ENCODE results near the gene OR6K6. TPM values are rescaled to one million over a fixed set of nuclear protein-coding genes. Genes with fewer than 3 reads are reported as not detected.

OR6K6 gene, protein sequence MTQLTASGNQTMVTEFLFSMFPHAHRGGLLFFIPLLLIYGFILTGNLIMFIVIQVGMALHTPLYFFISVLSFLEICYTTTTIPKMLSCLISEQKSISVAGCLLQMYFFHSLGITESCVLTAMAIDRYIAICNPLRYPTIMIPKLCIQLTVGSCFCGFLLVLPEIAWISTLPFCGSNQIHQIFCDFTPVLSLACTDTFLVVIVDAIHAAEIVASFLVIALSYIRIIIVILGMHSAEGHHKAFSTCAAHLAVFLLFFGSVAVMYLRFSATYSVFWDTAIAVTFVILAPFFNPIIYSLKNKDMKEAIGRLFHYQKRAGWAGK
- not detected for polyA plus RNA-seq (ENCODE audit: insufficient read length in 3 of 3)
- long read RNA-seq, donor 1: 0 reads
- long read RNA-seq, donor 2: 0 reads
- long read RNA-seq, donor 3: 0 reads
- long read RNA-seq, donor 4: 0 reads
- long read RNA-seq, donor 5: 0 reads
- long read RNA-seq, donor 6: 0 reads
- long read RNA-seq, donor 7: 0 reads
- long read RNA-seq, donor 8: 0 reads
- long read RNA-seq, donor 9: 0 reads
- long read RNA-seq, donor 10: 0 reads
- long read RNA-seq, donor 11: 0 reads
- long read RNA-seq, donor 12: 0 reads
- long read RNA-seq, donor 13: 0 reads
- long read RNA-seq, donor 14: 0 reads
- long read RNA-seq, donor 15: 0 reads
- long read RNA-seq, donor 16: 0 reads

DNA sequence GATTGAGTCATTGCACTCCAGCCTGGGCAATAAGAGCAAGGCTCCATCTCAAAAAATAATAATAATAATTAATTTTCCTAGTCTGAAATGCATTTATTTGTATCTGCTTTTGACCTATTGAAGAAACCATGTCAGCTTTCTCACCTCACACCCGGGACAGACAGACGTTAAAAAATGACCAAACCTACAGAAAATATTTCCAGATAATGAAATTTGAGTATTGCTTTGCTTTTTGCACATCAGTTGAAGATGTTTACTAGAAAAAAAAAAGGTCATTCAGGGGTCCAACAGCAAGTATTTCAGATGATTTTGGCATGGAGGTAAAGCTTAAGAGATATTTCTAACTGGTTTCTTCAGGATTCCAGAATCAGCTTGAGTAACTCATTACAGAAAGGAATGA lies at the start of gene OR6K6:
Gene OR6K6, plus strand, starts transcription at position 301 of the 400 bp plus-strand sequence. CDS start 168 bp downstream, outside the sequence.
- DNase-seq: no peak

- DNase-seq: no peak
These were observed 48.4 kb upstream of the OR6K6 start for GRCh38 chr1:158706096-158706495.

DNA sequence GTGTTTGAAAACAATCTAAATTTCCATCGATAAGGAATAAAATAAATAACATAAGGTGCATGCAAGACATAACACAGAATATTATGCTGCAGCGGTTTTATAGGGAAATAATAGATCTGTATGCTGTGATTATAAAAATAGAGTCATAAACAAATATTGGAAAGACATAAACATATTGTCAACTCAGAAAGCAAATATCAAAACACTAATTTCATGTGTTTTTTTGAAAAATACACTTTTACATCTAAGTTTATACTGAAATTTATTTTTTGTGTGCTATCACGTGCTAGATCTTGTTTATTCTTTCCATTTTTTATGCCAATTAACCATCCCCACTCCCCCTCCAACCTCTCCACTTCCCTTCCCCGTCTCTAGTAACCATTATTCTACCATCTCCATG lies 43.4 kb upstream of the OR6K6 start:
- no peak for DNase-seq

DNA sequence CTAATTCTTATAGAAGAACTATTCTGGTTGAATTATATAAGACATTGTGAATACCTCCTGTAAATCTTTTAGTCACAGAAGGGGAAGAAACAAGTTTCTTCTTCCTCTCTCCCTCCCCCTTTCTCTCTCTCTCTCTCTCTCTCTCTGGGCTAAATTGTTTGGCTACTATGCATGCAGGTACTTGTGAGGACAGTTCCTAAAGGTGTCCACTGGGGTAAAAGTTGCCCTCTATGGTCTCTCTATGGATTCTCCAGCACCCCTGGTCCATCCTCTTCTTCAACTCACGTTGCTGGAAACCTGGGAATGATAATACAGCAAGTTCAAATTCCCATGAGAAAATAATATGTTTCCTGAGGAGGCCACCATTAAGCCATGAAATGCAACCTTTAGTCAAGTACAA lies 39.8 kb upstream of the OR6K6 start:
- DNase-seq: no peak

GRCh38 chr1:158716335-158716734 lies 38.2 kb upstream of the OR6K6 start:
- no peak for DNase-seq

- DNase-seq: no peak
These were observed 37.2 kb upstream of the OR6K6 start for GRCh38 chr1:158717344-158717743.

DNA sequence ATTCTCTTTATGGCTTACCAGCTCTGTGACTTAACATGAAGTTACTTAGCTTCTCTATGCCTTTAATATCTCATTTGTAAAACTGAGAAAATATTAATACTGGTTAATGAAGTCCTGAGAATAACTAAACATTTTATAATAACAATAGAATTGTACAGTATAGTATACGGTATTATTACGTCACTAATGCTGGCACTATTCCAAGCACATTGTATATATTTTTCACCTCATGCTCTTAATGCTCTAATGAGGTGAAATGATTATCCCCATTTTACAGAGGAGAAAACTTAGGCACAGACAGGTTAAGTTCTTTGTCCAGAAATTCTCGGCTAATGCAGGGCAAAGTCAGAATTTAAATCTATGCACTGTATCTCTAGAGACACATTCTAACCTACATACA lies 34.9 kb upstream of the OR6K6 start:
- no peak for DNase-seq

GRCh38 chr1:158720620-158721019 lies 33.9 kb upstream of the OR6K6 start, which contains the start of gene OR6K3:
OR6K3 (minus strand) TSS chr1:158720720; CDS start chr1:158718115, 2,605 bp downstream.
- no peak for DNase-seq

DNA sequence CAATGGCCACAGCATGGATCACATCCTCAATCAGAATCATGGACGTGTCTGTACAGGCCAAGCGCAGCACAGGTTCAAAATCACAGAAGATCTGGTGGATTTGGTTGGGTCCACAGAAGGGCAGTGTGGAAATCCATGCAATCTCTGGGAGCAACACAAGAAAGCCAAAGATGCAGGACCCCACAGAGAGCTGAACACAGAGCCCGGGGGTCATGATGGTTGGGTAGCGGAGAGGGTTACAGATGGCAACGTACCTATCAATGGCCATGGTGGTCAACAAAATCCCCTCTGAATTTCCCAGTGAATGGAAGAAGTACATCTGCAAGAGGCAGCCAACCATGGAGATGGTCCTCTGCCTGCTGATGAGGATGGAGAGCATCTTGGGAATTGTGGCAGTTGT lies 30.1 kb upstream of the OR6K6 start:
- DNase-seq: no peak

DNA sequence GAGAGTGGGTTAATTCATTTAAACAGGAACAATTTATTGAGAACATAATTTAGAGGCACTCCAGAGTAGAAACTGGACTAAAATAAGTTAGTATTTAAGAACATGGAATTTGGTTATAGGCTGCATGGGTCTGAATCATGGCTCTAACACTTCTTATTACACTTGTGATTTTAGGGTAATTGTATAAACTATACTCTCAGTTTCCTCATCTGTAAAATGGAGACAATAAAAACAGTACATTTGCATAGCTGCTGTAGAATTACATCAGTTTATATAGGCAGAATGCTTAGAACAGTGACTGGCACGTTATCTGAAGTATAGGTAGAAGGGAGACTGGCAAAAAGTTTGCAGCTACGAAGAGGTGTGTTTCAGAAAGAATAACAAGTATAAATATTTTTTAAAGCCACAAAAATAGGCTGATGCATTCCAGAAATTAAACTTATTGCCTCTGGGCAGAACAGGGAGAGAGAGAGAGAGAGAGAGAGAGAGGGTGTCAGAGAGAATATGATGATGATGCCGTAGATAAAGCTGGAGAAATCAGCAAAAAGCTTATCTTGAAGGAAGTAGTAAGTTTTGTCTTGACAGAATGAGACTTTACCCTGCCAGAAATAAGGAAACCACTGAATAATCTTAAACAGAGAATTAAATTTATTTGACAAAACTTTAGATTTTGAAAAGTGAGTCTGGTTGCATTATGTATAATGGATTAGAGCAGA lies 25.9 kb upstream of the OR6K6 start:
- no peak for DNase-seq

DNA sequence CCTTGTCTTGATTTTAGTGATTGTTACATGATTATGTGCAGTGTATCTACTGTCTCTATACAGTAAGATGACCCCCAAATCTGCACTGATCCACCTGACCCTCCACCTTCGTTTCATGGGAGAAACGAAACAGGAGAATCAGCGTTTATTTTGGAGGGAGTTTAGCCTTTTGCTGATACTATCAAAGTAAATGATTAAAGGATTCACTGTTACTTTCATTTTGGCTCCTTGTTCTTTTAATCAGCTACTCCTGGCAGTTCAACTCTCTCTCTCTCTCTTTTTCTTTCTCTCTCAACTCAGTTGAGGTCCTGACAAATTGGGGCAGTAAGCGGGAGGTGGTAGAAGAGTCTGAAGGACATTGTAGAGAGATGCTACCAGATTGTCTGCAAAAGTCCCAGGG lies 24.1 kb upstream of the OR6K6 start:
- no peak for DNase-seq

DNA sequence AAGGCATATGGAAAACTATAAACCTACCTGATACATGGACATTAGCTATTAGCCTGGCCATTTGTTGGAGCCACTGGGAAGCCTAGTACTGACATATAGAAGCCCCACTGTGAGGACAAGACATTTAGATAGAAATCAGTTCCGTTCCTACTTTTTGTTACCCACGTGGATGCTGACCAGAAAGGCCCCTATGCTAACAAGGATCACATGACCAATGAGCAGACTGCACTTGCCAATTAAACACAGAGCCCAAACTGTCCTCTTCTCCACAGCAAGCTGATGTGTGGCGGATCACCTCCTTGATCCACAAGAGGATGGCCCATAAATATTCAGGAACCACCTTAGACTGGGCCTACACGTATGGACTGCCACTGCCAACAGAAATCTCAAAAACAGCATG lies 22.8 kb upstream of the OR6K6 start:
- DNase-seq: no peak

DNA sequence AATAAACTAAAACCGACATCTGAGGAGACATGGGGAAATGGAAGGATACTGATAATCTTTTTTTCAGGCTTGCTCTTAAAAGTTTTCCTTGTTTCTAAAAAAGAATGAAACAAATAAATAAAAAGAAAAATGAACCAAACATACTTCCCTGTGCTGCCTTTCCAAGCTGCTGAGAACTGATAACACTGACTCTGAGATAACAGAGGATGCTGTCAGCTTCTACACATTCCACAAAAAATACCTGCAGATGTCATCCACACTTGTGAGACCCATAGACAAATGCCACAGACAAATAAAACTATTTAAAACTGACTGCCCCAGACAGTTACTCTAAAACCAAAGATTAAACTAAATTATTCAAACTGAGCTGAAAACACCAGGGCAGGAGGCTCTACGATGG lies 22.0 kb upstream of the OR6K6 start:
- DNase-seq: no peak

DNA sequence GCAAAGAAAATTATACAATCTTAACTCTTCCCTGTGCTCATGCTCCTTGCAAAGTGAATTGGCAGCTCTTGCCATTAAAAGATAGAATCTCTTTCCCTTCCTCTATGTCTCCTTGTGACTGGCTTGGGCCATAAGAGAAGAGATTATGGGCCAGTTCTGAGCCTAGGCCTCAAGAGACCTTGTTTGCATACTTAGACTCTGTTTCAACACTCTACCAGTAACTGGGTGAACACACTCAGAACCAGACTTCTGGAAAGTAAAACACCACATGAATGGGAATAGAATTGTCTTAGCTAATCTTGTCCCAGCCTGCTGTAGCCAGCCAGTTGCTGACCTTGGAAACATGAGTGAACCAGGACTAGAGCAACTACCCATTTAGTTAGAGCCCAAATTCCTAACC lies 18.7 kb upstream of the OR6K6 start:
- DNase-seq: no peak

- DNase-seq: no peak
These were observed 2.3 kb upstream of the OR6K6 start for GRCh38 chr1:158752155-158752712.

GRCh38 chr1:158771950-158772866 lies 17.7 kb downstream of the OR6K6 start, which contains the start of gene OR6N1:
OR6N1 (minus strand) TSS chr1:158772195; CDS start chr1:158766682, 5,513 bp downstream.
- DNase-seq: no peak

DNA sequence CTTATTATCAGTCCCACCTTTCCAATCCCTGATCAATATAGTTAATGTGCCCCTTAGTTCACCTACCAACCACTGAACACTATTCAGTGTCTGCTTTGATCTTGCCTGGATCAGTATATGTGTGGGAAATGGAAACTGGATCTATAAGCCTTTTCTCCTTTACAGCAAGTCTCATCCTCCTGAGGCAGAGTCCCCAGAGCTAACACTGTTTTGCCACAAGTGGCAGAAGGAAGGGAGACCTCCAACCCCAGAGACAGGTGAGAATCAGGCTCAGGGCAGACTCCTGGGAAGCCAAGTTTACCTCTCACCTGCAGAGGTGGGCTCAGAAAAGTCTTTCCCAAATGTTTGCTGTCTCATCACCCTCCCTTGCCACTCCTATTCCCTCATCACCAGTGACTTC lies 26.6 kb downstream of the OR6K6 start, which contains the start of gene OR6N2:
Gene OR6N2, minus strand, starts transcription at position 101 of the 400 bp plus-strand sequence. CDS start 3,569 bp downstream, outside the sequence.
- no peak for DNase-seq

DNA sequence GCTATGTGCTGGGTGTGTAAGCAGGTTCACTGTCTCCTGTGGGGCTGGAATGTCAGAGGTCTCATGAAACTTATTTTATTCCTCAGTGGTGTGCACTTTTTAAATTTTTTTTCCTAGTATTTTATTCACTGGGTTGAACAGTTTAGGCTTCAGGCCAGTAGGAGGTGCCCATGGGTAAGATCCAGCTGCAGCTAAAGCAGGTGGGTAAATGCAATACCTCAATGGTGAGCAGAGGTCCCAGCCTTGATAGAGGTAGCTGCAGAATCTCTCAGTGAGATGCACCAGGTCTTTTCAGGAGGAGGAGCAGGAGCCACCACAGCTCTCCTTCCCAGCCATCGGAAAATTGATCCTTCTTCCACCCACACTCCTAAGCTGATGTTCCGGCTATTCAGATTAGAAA lies 39.1 kb downstream of the OR6K6 start:
- DNase-seq: no peak

- DNase-seq: no peak
These were observed 39.7 kb downstream of the OR6K6 start for GRCh38 chr1:158794247-158794646.

GRCh38 chr1:158798531-158798930 lies 44.0 kb downstream of the OR6K6 start:
- DNase-seq: no peak

GRCh38 chr1:158799689-158800088 lies 45.2 kb downstream of the OR6K6 start:
- no peak for DNase-seq
